Posterior vena cava (tissue), 2 donors: ENCODE data around the gene PLD1. TPM values are rescaled to one million over a fixed set of nuclear protein-coding genes. Genes with fewer than 3 reads are reported as not detected.

Experiments
- DNase-seq: peaks from one replicate; pipeline ENCODE4 v3.0.0-alpha.2; 2020; ENCODE audit warnings: low spot score
- intact Hi-C, 2 donors: fragments of 100-400 bp; cut with DNase I; formaldehyde crosslinking; loops; one replicate each; pipeline versions ENCODE4 v1.14.1 to v1.14.2; 2022 to 2023
- total RNA-seq, 2 donors: library from RNA; stranded (reverse); fragmentation: NEBNext Ultra II Directional; extraction: Animal tissue kit (Norgen Biotek cat#: 25700); gene quantifications; one replicate each; pipeline ENCODE4 v1.2.1, GENCODE V29; 2021
- donor health status: DM: yes; HTN: yes; CAD: no.
- donor health status: DM: yes; HTN: yes; CAD: no.

The PLD1 gene
- total RNA-seq, 2 donors from 2014 or later, result 18.5 to 30.9 TPM

GRCh38 chr3:171840445-171840810, 30.1 kb upstream of the PLD1 start:
- intact Hi-C loops, result loop anchor here in 1 of 2 donors (5.0 kb wide), 1 partner anchor 1613 kb away; no protein-coding TSS in a partner anchor
- no peak for DNase-seq

- intact Hi-C loops, result no loop called here
Observed at GRCh38 chr3:171839270-171839669, 29.0 kb upstream of the PLD1 start.

GRCh38 chr3:171838218-171838720, 28.0 kb upstream of the PLD1 start:
- DNase-seq, result peak; percentile 81
- intact Hi-C loops, result no loop called here

More at GRCh38 chr3:171839270-171839669, 29.0 kb upstream of the PLD1 start:
- DNase-seq, result no peak

- intact Hi-C loops, result no loop called here
- DNase-seq, result no peak
Observed at GRCh38 chr3:171837698-171838097, 27.4 kb upstream of the PLD1 start.

- intact Hi-C loops, result no loop called here
- DNase-seq, result no peak
Observed at GRCh38 chr3:171836855-171837254, 26.6 kb upstream of the PLD1 start.

- DNase-seq, result no peak
- intact Hi-C loops, result no loop called here
Observed at GRCh38 chr3:171835613-171836012, 25.3 kb upstream of the PLD1 start.

GRCh38 chr3:171835116-171835515, 24.8 kb upstream of the PLD1 start:
- DNase-seq, result no peak
- intact Hi-C loops, result no loop called here

- intact Hi-C loops, result no loop called here
- no peak for DNase-seq
Observed at GRCh38 chr3:171834461-171834801, 24.1 kb upstream of the PLD1 start.

- intact Hi-C loops, result loop anchor here in 1 of 2 donors (2.0 kb wide), 1 partner anchor 303 kb away; no protein-coding TSS in a partner anchor
- DNase-seq, result no peak
Observed at GRCh38 chr3:171833789-171834460, 23.6 kb upstream of the PLD1 start.

GRCh38 chr3:171832989-171833388, 22.7 kb upstream of the PLD1 start:
- DNase-seq, result no peak
- intact Hi-C loops, result loop anchor here in 1 of 2 donors (2.0 kb wide), 1 partner anchor 304 kb away; no protein-coding TSS in a partner anchor

- DNase-seq, result no peak
- intact Hi-C loops, result loop anchor here in 1 of 2 donors (2.0 kb wide), 1 partner anchor 305 kb away; no protein-coding TSS in a partner anchor
Observed at GRCh38 chr3:171831936-171832335, 21.7 kb upstream of the PLD1 start.

- intact Hi-C loops, result no loop called here
- no peak for DNase-seq
Observed at GRCh38 chr3:171830518-171830875, 20.2 kb upstream of the PLD1 start.

- DNase-seq, result peak; percentile 84
- intact Hi-C loops, result no loop called here
Observed at GRCh38 chr3:171829841-171830517, 19.7 kb upstream of the PLD1 start.

GRCh38 chr3:171828902-171829770, 18.9 kb upstream of the PLD1 start:
- intact Hi-C loops, result no loop called here
- DNase-seq, result no peak

GRCh38 chr3:171827836-171828458, 17.7 kb upstream of the PLD1 start:
- intact Hi-C loops, result no loop called here
- no peak for DNase-seq

GRCh38 chr3:171827385-171827784, 17.1 kb upstream of the PLD1 start:
- DNase-seq, result no peak
- intact Hi-C loops, result no loop called here

GRCh38 chr3:171825222-171825828, 15.0 kb upstream of the PLD1 start:
- DNase-seq, result no peak

GRCh38 chr3:171824824-171825221, 14.5 kb upstream of the PLD1 start:
- DNase-seq, result no peak
- intact Hi-C loops, result no loop called here

More at GRCh38 chr3:171825222-171825828, 15.0 kb upstream of the PLD1 start:
- intact Hi-C loops, result no loop called here

GRCh38 chr3:171824116-171824515, 13.8 kb upstream of the PLD1 start:
- intact Hi-C loops, result no loop called here

More at GRCh38 chr3:171824116-171824515, 13.8 kb upstream of the PLD1 start:
- DNase-seq, result no peak
